CD4-positive, alpha-beta T cell treated with Interleukin-4 for 1 hour (primary cell): ENCODE measurements around the gene GPR132.
"Not testable (repeated sequence)": the region's sequence is repeated elsewhere in the genome, so short reads cannot be mapped to it uniquely, and the experiment has no call there.

ENCODE experiments used
- DNase-seq, 2 donors: peaks; one replicate each; pipeline ENCODE4 v3.0.0-alpha.2; 2020 to 2022

Gene GPR132, protein sequence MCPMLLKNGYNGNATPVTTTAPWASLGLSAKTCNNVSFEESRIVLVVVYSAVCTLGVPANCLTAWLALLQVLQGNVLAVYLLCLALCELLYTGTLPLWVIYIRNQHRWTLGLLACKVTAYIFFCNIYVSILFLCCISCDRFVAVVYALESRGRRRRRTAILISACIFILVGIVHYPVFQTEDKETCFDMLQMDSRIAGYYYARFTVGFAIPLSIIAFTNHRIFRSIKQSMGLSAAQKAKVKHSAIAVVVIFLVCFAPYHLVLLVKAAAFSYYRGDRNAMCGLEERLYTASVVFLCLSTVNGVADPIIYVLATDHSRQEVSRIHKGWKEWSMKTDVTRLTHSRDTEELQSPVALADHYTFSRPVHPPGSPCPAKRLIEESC

DNA sequence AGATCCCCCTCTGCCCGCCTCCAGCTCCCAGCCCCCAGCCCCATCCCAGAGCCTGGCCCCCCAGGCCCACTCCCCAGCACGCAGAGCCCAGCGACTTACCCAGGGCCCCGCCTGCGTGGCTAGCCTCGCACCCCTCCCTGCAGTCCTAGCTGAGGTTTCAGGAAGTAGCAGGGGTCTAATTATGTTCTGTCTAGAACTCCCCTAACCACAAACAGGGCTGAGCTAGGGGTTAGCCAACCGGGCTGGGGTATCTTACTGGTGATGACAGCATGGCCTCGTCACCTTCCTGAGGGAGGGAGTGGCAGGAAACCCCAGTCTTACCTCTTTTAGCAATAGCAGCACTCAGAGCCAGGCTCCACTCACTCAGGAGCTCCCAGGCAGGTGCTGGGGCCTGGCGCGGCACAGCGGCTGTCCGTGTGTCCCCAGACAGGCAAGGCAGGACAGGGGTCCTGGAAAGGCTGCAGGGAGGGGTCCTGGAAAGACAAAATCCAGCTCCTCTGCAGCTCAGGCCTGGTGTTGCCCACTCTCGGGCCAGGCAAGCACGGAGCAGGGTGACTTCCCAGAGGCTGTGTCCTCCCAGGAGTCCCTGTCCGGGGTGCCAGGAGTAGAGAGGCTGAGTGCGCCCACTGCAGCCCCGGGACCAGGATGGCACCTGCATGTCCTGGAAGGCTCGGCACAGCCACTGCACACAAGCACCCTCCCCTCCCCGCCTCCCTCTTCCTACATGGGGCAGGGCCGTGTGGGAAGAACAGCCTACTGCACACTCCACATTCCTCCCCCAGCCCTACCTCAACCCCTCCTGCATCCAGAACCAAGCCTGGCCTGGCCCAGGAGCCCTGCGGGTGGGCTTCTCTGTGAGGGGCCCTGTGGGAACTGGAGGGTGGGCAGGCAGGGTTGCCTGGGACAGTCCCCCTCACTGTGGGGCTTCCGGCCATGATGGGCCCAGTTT is at the start of gene GPR132:
Gene GPR132 (minus strand): TSS at position 151 of the 949 bp plus-strand sequence. CDS start 10,010 bp downstream, outside the sequence.
- peak; percentile 97 for DNase-seq

DNA sequence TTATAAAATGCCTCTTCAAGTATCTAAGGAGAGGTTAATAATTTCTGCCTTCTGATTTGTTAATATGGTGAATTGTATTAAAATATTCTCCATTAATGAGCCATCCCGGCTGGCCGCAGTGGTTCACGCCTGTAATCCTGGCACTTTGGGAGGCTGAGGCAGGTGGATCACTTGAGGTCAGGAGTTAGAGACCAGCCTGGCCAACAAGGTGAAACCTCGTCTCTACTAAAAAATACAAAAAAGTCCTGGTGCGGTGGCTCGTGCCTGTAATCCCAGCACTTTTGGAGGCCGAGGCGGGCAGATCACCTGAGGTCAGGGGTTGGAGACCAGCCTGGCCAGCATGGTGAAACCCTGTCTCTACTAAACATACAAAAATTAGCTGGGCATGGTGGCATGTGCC is 44.0 kb upstream of the GPR132 start:
- DNase-seq = not testable (repeated sequence)

DNA sequence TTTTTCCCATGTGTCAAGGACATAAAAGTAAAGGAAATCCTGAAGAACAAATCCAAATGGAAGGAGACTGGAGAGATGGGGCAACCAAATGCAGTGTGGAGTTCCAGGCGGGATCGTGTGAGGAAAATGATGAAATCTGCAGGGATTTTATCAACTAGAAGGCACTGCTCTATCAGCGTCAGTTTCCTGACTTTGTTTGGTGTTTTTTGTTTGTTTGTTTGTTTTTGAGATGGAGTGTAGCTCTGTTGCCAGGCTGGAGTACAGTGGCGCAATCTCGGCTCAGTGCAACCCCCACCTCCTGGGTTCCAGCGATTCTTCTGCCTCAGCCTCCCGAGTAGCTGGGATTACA is 43.3 kb upstream of the GPR132 start:
- no peak for DNase-seq

DNA sequence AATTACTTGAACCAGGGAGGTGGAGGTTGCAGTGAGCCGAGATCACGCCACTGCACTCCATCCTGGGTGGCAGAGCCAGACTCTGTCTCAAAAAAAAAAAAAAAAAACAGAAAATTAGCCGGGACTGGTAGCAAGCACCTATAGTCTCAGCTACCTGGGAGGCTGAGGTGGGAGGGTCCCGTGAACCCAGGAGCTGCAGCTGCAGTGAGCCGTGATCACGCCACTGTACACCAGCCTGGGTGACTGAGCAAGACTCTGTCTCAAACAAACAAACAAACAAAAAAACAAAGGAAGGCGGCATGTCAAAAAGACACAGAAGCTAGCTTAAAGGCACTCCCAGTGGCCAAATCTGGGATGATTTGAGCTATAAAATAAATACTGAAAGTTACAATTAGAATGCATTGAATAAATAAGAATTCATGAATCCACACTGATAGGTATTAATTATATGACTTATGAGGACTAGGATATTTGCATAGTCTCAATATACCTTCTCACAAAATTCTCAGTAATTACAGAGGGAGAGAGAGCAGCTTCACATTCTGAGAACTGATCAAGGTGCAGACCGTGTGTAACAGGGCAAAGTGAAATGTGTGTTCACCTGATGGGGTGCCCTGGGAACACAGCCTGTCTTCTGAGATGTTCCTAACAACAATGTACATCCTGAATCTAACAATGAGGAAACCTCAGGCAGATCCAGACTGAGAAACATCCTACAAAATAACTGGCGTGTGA is 42.7 kb upstream of the GPR132 start:
- no peak for DNase-seq

DNA sequence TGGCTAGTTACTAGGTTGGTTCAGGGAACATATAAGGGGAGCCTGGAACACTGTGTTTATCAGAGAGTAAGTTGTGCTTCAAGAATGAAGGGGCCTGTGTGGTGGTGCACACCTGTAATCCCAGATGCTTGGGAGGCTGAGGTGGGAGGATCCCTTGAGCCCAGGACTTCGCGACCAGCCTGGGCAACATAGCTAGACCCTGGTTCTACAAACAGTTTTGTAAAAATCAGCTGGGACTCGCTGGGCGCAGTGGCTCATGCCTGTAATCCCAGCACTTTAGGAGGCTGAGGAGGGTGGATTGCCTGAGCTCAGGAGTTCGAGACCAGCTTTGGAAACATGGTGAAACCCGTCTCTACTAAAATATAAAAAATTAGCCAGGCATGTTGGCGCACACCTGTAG is 42.1 kb upstream of the GPR132 start:
- DNase-seq = no peak

DNA sequence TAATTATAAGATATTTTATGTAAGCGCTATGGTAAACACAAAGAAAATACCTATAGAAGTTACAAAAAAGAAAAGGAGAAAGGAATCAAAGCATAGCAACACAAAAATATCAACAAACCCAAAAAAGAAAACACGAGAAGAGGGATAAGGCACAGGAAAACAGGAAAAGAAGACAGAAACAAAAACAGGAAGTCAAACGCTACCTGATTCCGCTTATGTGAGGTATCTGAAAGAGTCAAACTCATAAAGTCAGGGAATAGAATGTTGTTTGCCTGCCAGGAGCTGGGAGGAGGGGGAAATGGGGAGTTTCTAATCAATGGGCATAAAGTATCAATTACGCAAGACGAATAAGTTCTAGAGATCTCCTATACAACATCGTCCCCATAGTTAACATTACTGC is 39.9 kb upstream of the GPR132 start:
- no peak for DNase-seq

DNA sequence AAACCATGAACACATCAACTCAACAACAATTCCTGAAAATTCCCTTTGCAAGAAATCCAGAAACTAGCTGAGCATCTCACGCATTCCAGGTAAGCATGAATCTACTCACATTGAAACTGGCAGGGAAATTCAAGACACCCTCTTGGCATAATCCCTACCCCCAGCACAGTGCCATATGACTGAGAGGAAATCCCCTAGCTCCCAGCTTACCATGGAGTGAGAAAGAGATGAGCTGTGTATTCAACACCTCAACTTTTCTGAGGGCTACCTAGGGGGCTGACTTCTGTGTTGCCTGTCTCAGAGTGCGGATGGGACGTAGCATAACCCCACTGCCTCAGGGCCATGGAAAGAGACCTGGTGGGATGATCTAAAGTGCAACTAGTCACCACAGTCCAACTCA is 37.7 kb upstream of the GPR132 start:
- DNase-seq = no peak

DNA sequence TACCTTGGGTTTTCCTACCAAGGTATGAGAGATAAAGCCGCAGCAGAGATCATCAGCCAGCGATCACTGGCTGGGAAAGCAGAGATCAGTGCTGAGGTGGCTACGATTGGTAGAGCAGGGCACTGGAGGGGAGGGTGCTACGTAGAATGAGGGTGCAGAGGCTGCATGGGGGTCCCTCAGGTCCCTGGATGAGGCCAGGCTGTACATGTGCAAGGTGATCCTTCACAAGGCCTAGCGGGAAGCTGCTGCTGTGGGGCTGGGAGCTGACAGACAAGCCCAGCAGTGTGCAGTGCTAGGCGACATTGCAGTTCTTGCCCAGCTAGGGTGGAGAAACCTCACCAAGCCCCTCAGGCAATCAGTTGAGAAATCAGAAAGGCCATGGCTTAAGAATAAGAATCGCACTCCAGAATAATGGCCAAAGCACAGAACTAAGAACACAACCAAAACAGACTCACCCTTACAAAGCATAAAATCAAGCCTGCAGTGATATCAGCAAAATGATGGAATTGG is 37.2 kb upstream of the GPR132 start:
- no peak for DNase-seq

DNA sequence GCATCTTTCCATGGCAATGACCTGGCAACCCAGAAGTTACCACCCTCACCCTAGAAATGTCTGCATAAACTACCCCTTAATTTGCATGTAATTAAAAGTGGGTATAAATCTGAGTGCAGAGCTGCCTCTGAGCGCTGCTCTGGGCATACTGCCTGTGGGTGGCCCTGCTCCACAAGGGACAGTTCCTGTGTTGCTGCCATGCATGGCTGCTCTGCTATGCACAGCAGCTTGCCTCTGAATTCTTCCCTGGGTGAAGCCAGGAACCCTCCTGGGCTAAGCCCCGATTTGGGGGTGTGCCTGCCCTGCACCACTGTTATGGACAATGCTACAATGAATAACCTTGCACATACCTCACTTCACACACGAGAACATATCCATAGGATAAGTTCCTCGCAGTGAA is 35.7 kb upstream of the GPR132 start:
- DNase-seq = no peak

DNA sequence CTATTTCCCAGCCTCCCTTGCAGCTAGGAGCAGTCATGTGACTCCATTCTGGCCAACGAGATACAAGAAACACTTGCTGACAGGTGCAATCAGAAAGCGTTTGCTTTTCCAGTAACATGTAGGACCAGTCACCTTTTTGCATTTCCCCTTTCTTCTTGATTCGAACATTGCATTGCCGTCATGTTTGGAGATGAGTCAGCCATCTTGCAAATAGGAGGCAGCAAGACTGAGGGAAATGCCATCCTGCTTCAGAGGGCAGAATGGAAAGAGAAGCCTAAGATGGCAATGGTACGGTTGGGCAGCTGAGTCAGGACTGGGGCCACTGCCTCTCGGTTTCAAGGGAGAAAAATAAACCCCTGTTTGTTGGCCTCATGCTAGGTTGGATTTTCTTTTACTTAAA is 34.5 kb upstream of the GPR132 start:
- DNase-seq = no peak

DNA sequence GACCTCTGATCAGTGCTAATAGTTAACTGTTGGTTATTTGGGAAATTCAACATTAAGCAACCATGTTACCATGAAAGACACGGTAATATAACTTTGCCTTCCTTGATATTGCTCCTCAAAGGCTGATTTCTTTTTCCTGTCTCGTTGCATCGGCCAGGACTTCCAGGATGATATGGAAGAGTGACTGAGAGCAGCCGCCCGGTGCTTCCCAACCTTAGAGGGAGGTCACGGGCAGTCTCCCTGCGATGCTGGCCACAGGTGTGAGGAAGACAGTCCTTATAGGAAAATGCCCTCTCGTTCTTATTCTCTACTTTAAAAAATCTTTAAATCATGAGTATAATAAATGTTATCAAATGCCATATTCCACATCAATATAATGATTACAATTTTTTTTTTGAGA is 33.1 kb upstream of the GPR132 start:
- DNase-seq = no peak

DNA sequence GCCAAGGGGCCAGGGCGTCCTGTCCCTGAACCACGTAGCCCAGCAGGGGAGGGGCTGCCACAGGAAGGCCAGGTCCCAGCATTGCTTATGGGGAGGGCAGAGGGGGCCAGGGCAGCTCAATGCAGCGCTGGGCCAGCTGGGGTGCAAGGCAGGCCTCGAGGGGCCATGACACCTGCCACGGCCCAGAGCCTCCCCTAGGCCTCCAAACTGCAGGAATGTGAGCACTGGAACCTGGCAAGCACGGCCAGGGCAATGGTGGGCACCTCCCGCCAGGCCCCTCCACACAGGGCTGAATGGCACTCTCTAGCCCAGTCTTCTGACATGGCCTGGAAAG is 32.5 kb upstream of the GPR132 start:
- no peak for DNase-seq

DNA sequence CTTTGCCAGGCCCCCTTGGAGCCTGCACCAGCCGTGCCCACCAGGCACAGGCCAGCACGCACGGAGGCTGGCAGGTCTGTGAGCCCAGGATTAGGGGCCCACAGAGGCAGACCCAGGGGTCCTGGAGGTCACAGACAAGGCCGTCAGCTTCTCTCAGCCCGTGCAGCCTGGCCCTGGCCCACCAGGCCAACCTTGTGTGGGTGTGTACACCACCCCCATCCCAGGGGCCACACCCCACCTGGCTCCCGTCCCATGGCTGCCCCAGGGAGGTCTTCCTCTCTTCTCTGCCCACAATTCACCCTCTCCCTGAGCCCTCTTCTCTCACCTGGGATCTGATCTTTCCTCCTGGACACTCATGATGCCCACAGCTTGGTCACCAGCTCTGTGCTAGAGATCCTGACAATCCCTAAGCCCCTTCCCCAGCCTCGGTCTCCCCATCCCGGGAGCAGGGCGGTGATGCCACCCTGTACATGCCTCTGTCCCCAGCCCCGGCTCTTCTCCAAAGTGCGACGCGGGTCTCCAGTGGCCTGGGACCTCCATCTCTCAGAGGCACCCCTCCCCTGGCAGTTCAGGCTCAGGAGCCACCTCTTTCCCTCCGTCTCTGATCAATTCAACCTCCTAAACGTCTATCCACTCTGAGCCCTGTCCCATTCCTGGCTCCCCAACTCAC is 31.1 kb upstream of the GPR132 start:
- DNase-seq = no peak

DNA sequence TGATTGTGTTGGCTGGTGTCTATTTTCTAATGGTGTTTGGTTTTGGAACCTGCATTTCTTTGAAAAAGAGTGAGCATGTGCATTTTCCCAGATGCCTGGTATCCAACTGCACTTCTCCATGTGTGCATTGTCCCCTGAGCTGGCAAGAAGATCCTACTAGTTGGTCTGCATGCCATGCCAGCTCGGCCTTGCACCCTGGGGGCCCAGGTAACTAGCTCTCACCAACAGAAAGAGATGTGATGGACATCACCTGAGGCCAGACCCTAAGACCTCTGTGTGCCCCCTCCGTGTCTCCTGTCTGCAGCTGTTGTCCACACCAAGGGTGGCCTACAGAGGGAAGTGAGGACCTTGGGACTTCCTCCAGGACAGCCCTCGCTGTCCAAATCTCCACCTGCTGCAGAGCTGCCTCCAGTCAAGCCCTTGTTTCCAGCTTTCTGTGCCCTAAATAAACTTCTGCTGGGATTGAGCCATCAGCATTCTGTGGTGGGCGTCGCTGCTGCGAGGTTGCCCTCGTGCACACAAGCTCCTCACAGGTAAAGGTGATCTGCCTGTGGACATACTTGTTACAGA is 30.1 kb upstream of the GPR132 start:
- DNase-seq = no peak

DNA sequence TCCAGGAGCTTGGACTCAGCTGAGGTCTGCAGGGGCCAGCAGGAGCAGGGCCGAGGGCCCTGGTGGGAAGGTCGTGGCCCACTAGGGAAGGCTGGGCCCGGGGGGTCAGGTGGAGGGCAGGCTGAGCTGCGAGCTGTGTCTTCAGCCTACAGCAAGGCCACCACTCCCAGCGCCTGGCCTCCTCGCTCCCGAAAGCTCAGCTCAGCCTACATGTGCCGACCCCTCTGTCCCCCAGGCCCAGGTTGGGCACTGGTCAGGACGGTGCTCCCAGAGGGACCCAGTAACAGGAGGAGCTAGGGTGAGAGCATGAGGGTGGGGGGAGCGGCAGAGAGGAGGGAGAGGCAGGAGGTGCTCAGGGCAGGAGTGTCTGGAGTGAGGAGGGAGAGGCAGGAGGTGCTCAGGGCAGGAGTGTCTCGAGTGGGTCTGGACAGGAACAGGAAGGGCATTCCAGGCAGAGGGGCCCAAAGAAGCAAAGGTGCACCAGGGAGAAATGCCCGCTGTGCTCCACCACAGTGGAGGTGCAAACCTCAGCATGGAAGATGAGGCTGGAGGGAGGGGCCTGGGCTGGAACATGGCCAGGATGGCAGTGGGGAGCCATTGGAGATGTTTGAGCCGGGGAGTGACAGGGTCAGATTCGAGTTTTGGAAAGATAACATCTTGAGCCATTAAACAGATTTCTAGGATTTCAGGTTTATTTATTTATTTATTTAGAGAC is 29.1 kb upstream of the GPR132 start:
- DNase-seq = no peak

DNA sequence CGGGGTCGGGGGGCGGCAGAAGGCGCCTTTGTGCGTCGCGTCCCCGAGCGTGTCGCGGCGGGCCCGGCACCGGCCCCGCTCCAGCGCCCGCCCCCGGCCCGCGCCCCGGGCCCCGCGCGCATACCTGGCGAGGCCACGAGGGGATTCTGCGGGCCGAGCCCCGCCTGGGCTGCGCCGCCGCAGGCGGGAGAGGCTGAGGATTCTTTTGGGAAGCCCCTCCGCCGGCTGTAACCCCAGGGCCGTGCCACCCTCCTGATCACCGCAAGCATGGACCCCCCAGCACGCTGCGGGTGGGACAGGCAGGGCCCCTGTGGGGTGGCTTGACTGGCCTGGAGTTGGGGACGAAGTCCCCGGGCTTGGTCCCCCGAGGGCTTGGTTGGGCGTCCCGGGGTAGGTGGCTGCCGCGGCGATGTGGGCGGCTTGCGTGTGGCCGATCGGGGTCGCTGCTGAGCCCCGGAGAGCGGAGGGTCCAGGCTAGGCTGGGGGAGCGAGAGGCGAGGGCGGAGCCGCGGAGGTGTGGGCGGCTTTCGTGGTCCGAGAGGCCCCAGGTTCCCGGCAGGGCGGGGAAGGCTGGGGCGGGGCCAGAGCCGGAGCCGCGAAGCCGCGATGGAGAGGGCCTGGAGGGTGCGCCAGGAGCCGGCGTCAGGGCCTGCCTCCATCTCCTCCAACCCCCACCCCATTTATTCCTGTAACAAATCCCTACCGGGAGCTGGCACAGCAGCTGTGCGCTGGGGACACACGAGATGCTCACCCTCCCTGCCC is 28.4 kb upstream of the GPR132 start:
- peak; percentile 71 to 72 for DNase-seq

DNA sequence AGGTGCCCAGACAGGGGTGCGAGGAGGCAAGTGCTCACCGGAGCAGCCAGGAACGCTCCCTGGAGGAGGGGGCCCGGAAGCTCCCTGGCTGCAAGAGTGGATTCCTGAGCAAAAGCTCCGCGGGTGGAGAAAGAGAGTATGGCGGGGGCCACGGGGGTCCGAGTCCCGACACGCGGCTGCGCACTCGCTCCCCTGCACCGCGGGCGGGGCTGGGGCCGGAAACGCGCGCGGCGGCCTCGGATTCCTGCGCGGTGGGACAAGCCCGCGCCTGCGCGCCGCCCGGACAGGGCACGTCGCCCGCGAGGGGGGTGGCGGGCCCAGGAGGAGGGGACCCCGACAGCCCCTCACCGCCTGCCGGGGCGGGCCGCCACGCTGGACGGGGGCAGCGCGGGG is 27.8 kb upstream of the GPR132 start:
- peak; percentile 60 to 73 for DNase-seq

DNA sequence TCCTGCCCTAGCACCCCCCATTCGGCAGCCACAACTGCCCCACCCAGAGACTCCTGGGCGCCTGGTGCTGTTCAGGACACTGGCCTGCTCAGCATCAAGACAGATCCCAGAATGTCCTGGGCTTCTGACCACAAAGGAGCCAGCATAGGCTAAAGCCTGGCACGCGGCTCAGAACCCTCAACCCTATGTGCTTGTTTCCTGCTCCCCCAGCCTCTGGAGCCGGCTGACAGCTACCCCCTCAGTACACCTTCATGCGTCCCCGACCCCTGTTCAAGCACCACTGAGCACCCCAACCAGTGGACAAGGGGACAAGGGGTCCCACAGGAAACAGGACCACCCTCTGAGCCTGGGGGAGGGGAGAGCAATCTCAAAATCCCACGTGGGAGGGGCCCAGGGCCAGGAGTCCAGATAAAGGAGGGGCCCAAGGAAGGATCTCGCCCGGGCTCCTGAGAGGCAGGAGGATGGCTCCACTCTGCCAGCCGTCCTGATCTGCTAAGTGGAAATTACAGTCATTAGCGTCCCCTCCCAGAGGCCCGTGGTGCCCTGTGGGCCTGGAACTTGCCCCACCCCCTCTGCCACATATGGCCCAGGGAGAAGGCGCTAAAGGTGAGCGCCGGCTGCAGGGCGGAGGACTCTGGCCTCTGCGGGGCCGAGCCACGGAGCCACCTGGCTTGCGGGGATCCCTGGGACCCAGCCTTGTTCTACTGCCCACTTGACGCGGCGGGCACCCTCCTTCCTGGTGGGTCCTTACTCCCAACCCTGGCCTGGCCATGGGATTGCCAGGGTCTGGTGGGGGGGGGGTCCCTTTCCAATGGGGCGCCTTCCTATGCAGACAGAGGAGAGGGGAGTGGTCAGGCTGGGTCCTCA is 27.2 kb upstream of the GPR132 start:
- DNase-seq = peak in 1 of 2 donors; percentile 25

DNA sequence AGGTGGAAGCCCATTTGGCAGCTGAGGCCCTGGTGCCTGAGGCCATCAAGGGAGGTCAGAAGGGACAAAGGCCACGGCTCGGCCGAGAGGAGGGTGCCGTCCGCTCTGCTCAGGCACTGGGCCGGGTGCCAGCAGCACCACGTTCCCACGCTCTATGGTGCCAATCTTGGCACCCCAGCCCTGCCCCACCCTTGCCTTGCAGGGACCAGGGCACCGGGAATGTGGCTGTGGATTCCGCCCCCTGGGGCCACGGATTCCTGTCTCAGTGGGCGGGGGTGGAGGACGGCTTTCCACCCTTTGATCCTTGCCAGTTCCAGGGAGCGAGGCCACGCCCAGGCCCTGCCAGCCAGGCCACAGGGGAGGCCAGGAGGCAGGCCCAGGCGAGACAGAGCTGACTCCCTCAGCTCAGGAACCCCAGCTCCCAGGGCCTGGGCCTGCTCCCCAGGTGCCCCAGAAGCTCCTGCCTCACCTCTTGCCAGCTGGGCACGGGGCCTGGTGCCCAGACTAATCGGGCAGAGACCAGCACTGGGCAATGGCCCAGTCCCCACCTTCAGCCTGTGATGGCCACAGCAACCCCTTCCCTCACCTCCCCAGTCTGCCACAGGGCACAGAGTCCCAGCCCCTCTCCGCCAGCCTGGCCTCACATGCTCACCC is 26.4 kb upstream of the GPR132 start:
- no peak for DNase-seq
